ENCODE data around the gene ZBTB47. TPM values are rescaled to one million over a fixed set of nuclear protein-coding genes. Genes with fewer than 3 reads are reported as not detected.

ZBTB47 gene
- total RNA-seq, 2 experiments from 2014 or later: 0.21 to 0.22 TPM

DNA sequence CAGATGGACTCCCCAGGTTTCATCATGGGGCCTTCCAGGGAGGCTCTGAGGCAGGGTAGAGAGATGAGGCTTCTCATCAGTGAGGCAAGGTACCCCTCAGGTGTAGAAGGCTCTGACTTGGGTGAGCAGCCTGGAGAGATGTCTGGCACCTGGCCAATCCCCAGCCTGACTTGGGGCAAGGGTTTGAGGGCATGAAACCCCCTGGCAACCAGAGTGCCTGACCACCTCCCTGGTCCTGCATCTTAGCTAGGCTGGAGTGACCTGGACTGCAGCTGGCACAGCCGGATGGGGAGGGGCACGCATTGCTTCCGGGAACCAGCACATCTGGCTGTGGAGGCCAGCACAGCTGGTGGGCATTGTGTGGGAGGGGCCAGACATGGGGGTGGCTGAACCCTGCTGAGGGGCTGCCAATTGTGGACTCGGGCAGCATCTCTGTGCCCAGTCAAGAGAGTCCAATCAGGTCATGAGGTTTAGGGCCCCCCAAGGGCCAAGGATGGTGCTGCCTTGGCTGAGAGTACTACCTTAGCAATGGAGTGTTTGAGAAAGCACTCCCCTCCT lies 1.9 kb downstream of the ZBTB47 start:
- H3K27ac Mint-ChIP-seq: no peak overlapping the region
- no peak for DNase-seq
- ChIA-PET CTCF (interaction anchor here (0.6 kb wide), 1 partner anchor 20 kb away, joined by 3 read pairs; no protein-coding TSS in a partner anchor), POLR2A (no interaction called here)
- H3K9me3 Mint-ChIP-seq: no peaks in the 10 kb centered on the region
- no peak overlapping the region for H3K4me3 Mint-ChIP-seq
- no peaks in the 10 kb centered on the region for H3K36me3 Mint-ChIP-seq (ENCODE audit: low read depth)
- peaks cover 2% of the 10 kb centered on the region for H3K27me3 Mint-ChIP-seq
- H3K4me1 Mint-ChIP-seq: peaks cover 20% of the 10 kb centered on the region

DNA sequence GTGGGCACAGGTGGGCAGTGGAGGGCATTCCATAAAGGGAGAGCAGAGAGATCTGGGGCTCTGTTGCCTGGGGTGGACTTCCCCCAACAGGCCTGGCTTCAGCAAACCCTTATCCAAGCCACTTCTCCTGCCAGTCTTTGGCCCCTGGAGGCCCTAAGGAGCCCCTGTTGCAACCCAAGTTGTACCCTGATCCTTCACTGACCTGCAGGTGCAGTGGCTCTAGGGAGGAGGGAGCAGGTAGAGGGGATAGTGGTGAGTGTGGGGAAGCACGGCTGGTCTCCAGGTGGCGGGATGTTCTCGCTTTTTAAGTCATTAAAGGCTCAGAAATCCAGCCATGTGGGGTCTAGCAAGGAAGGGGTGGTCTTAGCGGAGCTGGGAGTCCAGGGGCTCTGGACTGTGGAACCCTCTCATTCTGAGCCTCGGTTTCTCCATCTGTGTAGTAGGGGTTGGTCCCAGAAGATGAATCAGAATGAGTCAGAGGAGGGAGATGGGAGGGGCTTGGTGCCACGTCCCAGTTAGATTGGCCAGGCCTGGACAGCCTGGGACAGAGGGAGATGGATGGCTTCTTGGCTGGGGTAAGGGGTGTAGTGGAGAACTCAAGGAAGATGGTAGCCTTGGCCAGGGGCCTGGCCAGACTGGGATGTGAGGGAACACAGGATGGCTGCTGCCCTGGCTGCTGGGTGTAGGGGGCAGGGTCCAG lies 2.6 kb downstream of the ZBTB47 start:
- H3K9me3 Mint-ChIP-seq: no peaks in the 10 kb centered on the region
- no peak overlapping the region for H3K27ac Mint-ChIP-seq
- POLR2A ChIA-PET: no interaction called here
- H3K4me1 Mint-ChIP-seq: peaks cover 20% of the 10 kb centered on the region
- CTCF ChIA-PET: interaction anchor here (0.6 to 2.8 kb wide), 3 partner anchors 8 to 19 kb away, joined by 3 to 6 read pairs (median 3); no protein-coding TSS in a partner anchor
- H3K4me3 Mint-ChIP-seq: no peak overlapping the region
- DNase-seq: no peak
- no peaks in the 10 kb centered on the region for H3K36me3 Mint-ChIP-seq (ENCODE audit: low read depth)
- H3K27me3 Mint-ChIP-seq: peaks cover 2% of the 10 kb centered on the region

GRCh38 chr3:42656680-42657610 lies 3.4 kb downstream of the ZBTB47 start:
- POLR2A ChIA-PET: no interaction called here
- no peaks in the 10 kb centered on the region for H3K36me3 Mint-ChIP-seq (ENCODE audit: low read depth)
- H3K4me1 Mint-ChIP-seq: peaks cover 19% of the 10 kb centered on the region
- H3K9me3 Mint-ChIP-seq: no peaks in the 10 kb centered on the region
- CTCF ChIA-PET: interaction anchor here (0.8 to 2.8 kb wide), 2 partner anchors 9 kb away, joined by 3 to 6 read pairs; no protein-coding TSS in a partner anchor
- H3K27me3 Mint-ChIP-seq: peaks cover 2% of the 10 kb centered on the region
- no peak for DNase-seq
- no peak overlapping the region for H3K4me3 Mint-ChIP-seq
- H3K27ac Mint-ChIP-seq: no peak overlapping the region

DNA sequence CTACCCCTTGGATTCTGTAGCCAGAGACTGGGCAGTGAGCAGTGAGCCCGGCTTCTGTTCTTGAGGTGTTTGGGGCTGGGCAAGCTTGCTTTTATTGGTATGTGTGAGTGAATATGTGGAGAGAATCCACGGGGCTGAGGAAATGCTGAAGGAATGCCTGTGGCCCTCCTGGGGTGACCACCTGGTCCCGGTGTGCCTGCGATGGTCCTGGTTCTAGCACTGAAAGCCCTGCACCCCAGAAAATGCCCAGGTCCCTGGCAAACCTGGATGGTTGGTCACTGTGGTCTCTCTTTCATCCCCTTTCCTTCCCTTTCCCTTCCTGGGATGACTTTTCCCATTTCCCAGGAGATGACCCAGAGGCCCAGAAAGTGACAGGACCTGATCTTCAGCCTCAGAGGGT lies 4.2 kb downstream of the ZBTB47 start:
- Mint-ChIP-seq H3K27ac (no peak overlapping the region), H3K9me3 (no peaks in the 10 kb centered on the region), H3K4me3 (no peak overlapping the region), H3K4me1 (peaks cover 12% of the 10 kb centered on the region), H3K27me3 (peaks cover 2% of the 10 kb centered on the region), H3K36me3 (ENCODE audit: low read depth) (no peaks in the 10 kb centered on the region)
- ChIA-PET POLR2A (no interaction called here), CTCF (interaction anchor here (2.8 kb wide), 1 partner anchor 9 kb away, joined by 6 read pairs; no protein-coding TSS in a partner anchor)
- no peak for DNase-seq

GRCh38 chr3:42658091-42658770 lies 4.7 kb downstream of the ZBTB47 start:
- ChIA-PET POLR2A (no interaction called here), CTCF (interaction anchor here (2.8 kb wide), 1 partner anchor 10 kb away, joined by 6 read pairs; no protein-coding TSS in a partner anchor)
- Mint-ChIP-seq H3K36me3 (ENCODE audit: low read depth) (no peaks in the 10 kb centered on the region), H3K4me1 (peaks cover 6% of the 10 kb centered on the region), H3K9me3 (no peaks in the 10 kb centered on the region), H3K4me3 (no peak overlapping the region), H3K27ac (peak overlapping the region; percentile 38), H3K27me3 (peaks cover 2% of the 10 kb centered on the region)
- no peak for DNase-seq

GRCh38 chr3:42658771-42659390 lies 5.4 kb downstream of the ZBTB47 start:
- Mint-ChIP-seq H3K27me3 (no peaks in the 10 kb centered on the region), H3K36me3 (ENCODE audit: low read depth) (no peaks in the 10 kb centered on the region), H3K4me3 (no peak overlapping the region), H3K27ac (no peak overlapping the region), H3K9me3 (no peaks in the 10 kb centered on the region), H3K4me1 (peaks cover under 1% of the 10 kb centered on the region)
- POLR2A ChIA-PET: no interaction called here
- CTCF ChIA-PET: interaction anchor here (2.8 kb wide), 1 partner anchor 11 kb away, joined by 6 read pairs; no protein-coding TSS in a partner anchor
- no peak for DNase-seq

DNA sequence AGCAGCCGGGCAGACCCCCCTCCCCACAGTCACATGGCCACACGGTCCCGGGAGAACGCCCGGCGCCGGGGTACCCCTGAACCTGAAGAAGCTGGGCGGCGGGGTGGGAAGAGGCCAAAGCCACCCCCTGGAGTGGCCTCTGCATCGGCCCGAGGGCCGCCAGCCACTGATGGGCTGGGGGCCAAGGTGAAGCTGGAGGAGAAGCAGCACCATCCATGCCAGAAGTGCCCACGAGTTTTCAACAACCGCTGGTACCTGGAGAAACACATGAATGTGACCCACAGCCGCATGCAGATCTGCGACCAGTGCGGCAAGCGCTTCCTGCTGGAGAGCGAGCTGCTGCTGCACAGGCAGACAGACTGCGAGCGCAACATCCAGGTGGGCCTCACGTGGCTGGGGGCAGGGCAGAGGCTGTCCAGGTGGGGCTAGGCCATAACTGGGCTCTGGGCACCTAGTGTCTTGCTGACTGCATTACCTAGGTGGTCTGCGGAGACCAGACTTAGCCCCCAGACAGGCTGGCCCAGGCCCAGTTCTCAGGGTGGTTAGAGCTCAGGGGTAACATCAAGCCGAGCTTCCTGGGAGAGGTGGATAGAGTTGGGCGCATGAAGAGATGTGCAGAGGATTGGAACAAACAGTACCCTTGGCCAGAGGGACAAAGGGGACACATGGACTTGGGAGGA lies 6.1 kb downstream of the ZBTB47 start:
- no peak overlapping the region for H3K4me3 Mint-ChIP-seq
- DNase-seq: no peak
- H3K27ac Mint-ChIP-seq: no peak overlapping the region
- no peaks in the 10 kb centered on the region for H3K4me1 Mint-ChIP-seq
- no peaks in the 10 kb centered on the region for H3K36me3 Mint-ChIP-seq (ENCODE audit: low read depth)
- no peaks in the 10 kb centered on the region for H3K9me3 Mint-ChIP-seq
- POLR2A ChIA-PET: no interaction called here
- no peaks in the 10 kb centered on the region for H3K27me3 Mint-ChIP-seq
- CTCF ChIA-PET: interaction anchor here (0.6 kb wide), 1 partner anchor 10 kb away, joined by 4 read pairs; no protein-coding TSS in a partner anchor

- Mint-ChIP-seq H3K4me3 (no peak overlapping the region), H3K27ac (no peak overlapping the region), H3K36me3 (ENCODE audit: low read depth) (no peaks in the 10 kb centered on the region), H3K4me1 (no peaks in the 10 kb centered on the region), H3K9me3 (no peaks in the 10 kb centered on the region), H3K27me3 (no peaks in the 10 kb centered on the region)
- DNase-seq: no peak
- CTCF ChIA-PET: interaction anchor here (0.6 to 1.2 kb wide), 2 partner anchors 9 to 79 kb away, joined by 3 to 4 read pairs; partner anchors contain the start of gene SEC22C
- POLR2A ChIA-PET: no interaction called here
These were observed 6.7 kb downstream of the ZBTB47 start for GRCh38 chr3:42660131-42660715.

- no peak overlapping the region for H3K4me3 Mint-ChIP-seq
- H3K27me3 Mint-ChIP-seq: no peaks in the 10 kb centered on the region
- no peaks in the 10 kb centered on the region for H3K9me3 Mint-ChIP-seq
- ChIA-PET CTCF (interaction anchor here (0.6 to 2.0 kb wide), 6 partner anchors 9 to 85 kb away, joined by 3 to 6 read pairs (median 4); partner anchors contain the start of gene SEC22C), POLR2A (no interaction called here)
- H3K4me1 Mint-ChIP-seq: no peaks in the 10 kb centered on the region
- no peak overlapping the region for H3K27ac Mint-ChIP-seq
- peak; percentile 32 for DNase-seq
- no peaks in the 10 kb centered on the region for H3K36me3 Mint-ChIP-seq (ENCODE audit: low read depth)
These were observed 7.4 kb downstream of the ZBTB47 start for GRCh38 chr3:42660898-42661297.

GRCh38 chr3:42661593-42662022 lies 8.1 kb downstream of the ZBTB47 start:
- no peak for DNase-seq
- no peaks in the 10 kb centered on the region for H3K4me1 Mint-ChIP-seq
- no peaks in the 10 kb centered on the region for H3K27me3 Mint-ChIP-seq
- no peaks in the 10 kb centered on the region for H3K36me3 Mint-ChIP-seq (ENCODE audit: low read depth)
- ChIA-PET POLR2A (no interaction called here), CTCF (interaction anchor here (0.6 to 2.0 kb wide), 7 partner anchors 10 to 84 kb away, joined by 3 to 6 read pairs (median 4); partner anchors contain the start of gene SEC22C)
- no peak overlapping the region for H3K27ac Mint-ChIP-seq
- no peak overlapping the region for H3K4me3 Mint-ChIP-seq
- no peaks in the 10 kb centered on the region for H3K9me3 Mint-ChIP-seq

GRCh38 chr3:42662037-42662812 lies 8.7 kb downstream of the ZBTB47 start:
- ChIA-PET CTCF (interaction anchor here (1.1 to 2.0 kb wide), 4 partner anchors 9 to 14 kb away, joined by 3 to 6 read pairs (median 4); no protein-coding TSS in a partner anchor), POLR2A (no interaction called here)
- H3K9me3 Mint-ChIP-seq: no peaks in the 10 kb centered on the region

More at GRCh38 chr3:42662037-42662812, 8.7 kb downstream of the ZBTB47 start:
- no peaks in the 10 kb centered on the region for H3K4me1 Mint-ChIP-seq
- DNase-seq: no peak
- no peaks in the 10 kb centered on the region for H3K27me3 Mint-ChIP-seq
- no peaks in the 10 kb centered on the region for H3K36me3 Mint-ChIP-seq (ENCODE audit: low read depth)
- no peak overlapping the region for H3K4me3 Mint-ChIP-seq
- H3K27ac Mint-ChIP-seq: no peak overlapping the region
